Endothelial cell of umbilical vein (primary cell): ENCODE measurements around the gene WLS. TPM values are rescaled to one million over a fixed set of nuclear protein-coding genes. Genes with fewer than 3 reads are reported as not detected.

Source experiments
- BruUV-seq: library from RNA; stranded (reverse); fragments of 400-500 nt; replicated peaks from 2 replicates; lab custom pipeline; 2021; lab: Mats Ljungman, UMichigan
- CTCF ChIA-PET: fragments of 300-600, 350-600 bp; sonication (Branson Sonifier 250); formaldehyde crosslinking; loops from one replicate; lab custom pipeline; 2021; ENCODE audit warnings: antibody characterized with exemption, inconsistent platforms; lab: Charles Lee
- POLR2A ChIA-PET: fragments of 300-600, 350-600 bp; sonication (Branson Sonifier 250); formaldehyde crosslinking; loops from one replicate; lab custom pipeline; 2021; ENCODE audit warnings: antibody characterized with exemption, inconsistent platforms; lab: Charles Lee
- DNase-seq: peaks from one replicate; pipeline ENCODE4 v3.0.0-alpha.2; 2011; ENCODE audit warnings: low read depth, low spot score
- FAIRE-seq: peaks from 2 replicates; lab custom pipeline; 2011; peaks lifted over from hg19 to GRCh38; lab: Jason Lieb, UNC
- H2AFZ ChIP-seq: 2 replicates; pipeline ENCODE4 v1.6.0; 2012; ENCODE audit warnings: low read depth, low read length, control low read depth, inconsistent platforms
- H3K27ac ChIP-seq: 2 replicates; pipeline ENCODE4 v1.5.1; 2011; ENCODE audit warnings: low read depth, mild to moderate bottlenecking, control low read depth, low read length, moderate library complexity; ENCODE audit not compliant: insufficient read depth
- H3K27me3 ChIP-seq, 2 experiments: 2 replicates each; pipeline versions ENCODE4 v1.6.0 to v1.6.1; 2011; ENCODE audit warnings: low read length in 2 of 2, mixed read lengths in 1 of 2; ENCODE audit not compliant: control insufficient read depth in 2 of 2, insufficient read depth in 2 of 2
- H3K36me3 ChIP-seq, 2 experiments: 2 replicates in 1 of 2; 3 replicates in 1 of 2; pipeline ENCODE4 v1.5.1; 2011; ENCODE audit warnings: low read length in 2 of 2, mild to moderate bottlenecking in 1 of 2, moderate library complexity in 1 of 2; ENCODE audit not compliant: control insufficient read depth in 2 of 2, insufficient read depth in 2 of 2; ENCODE audit errors: extremely low read depth in 1 of 2
- H3K4me1 ChIP-seq: 3 replicates; pipeline ENCODE4 v1.5.1; 2011; ENCODE audit warnings: mild to moderate bottlenecking, low read length; ENCODE audit not compliant: control insufficient read depth, insufficient read depth; ENCODE audit errors: extremely low read depth
- H3K4me2 ChIP-seq: 2 replicates; pipeline ENCODE4 v1.6.1; 2011; ENCODE audit warnings: low read length, control low read depth, mixed read lengths; ENCODE audit not compliant: insufficient read depth
- H3K4me3 ChIP-seq, 3 experiments: fragments of 200-600 bp in 1 of 3; sonication (generic), shearing (Covaris generic) in 1 of 3; replicated peaks in 1 of 3; 2 replicates each; pipeline ENCODE4 v1.5.1; 2011 to 2016; ENCODE audit warnings: control low read depth in 3 of 3, low read length in 3 of 3, mild to moderate bottlenecking in 2 of 3, inconsistent platforms in 1 of 3, low read depth in 1 of 3, moderate library complexity in 1 of 3; ENCODE audit not compliant: insufficient read depth in 1 of 3
- H3K79me2 ChIP-seq: 2 replicates; pipeline ENCODE4 v1.6.0; 2012; ENCODE audit warnings: low read length, inconsistent platforms; ENCODE audit not compliant: control insufficient read depth, insufficient read depth
- H3K9ac ChIP-seq: replicated peaks from 2 replicates; pipeline ENCODE3; 2011; ENCODE audit warnings: low read length, control low read depth; ENCODE audit not compliant: insufficient read depth; ENCODE audit errors: extremely low read depth
- H3K9me1 ChIP-seq: replicated peaks from 3 replicates; pipeline ENCODE4 v1.6.0; 2011; ENCODE audit warnings: mild to moderate bottlenecking, low read length; ENCODE audit not compliant: control insufficient read depth, insufficient read depth; ENCODE audit errors: extremely low read depth
- H3K9me3 ChIP-seq: replicated peaks from 2 replicates; pipeline ENCODE4 v1.5.1; 2012; ENCODE audit warnings: low read length, inconsistent platforms; ENCODE audit not compliant: control insufficient read depth, insufficient read depth
- H4K20me1 ChIP-seq: replicated peaks from 2 replicates; pipeline ENCODE3; 2011; ENCODE audit warnings: mild to moderate bottlenecking, low read length; ENCODE audit not compliant: control insufficient read depth, insufficient read depth; ENCODE audit errors: extremely low read depth
- EZH2 ChIP-seq: IDR thresholded peaks from 2 replicates; pipeline ENCODE4 v1.6.1; 2012; ENCODE audit warnings: borderline replicate concordance, low read depth, mild to moderate bottlenecking, moderate library complexity, low read length, inconsistent platforms; ENCODE audit not compliant: severe bottlenecking
- FOS ChIP-seq: IDR thresholded peaks from 2 replicates; pipeline ENCODE4 v1.6.1; 2011; ENCODE audit warnings: mild to moderate bottlenecking, low read length, moderate library complexity, borderline replicate concordance; ENCODE audit not compliant: insufficient read depth
- GATA2 ChIP-seq: IDR thresholded peaks from 2 replicates; pipeline ENCODE4 v1.7.0; 2011; ENCODE audit warnings: low read depth, mild to moderate bottlenecking, moderate library complexity, mixed read lengths, low read length; ENCODE audit not compliant: insufficient read length, insufficient read depth
- JUN ChIP-seq: IDR thresholded peaks from 2 replicates; pipeline ENCODE4 v1.6.1; 2011; ENCODE audit warnings: borderline replicate concordance, low read depth; ENCODE audit not compliant: insufficient read length, insufficient read depth
- MYC ChIP-seq: IDR thresholded peaks from one replicate; pipeline ENCODE4 v1.6.1; 2011; ENCODE audit warnings: mild to moderate bottlenecking, low read depth, low read length
- POLR2A ChIP-seq: IDR thresholded peaks from 2 replicates; pipeline ENCODE4 v1.6.1; 2012; ENCODE audit warnings: low read depth, mild to moderate bottlenecking, control low read depth, low read length
- POLR2AphosphoS5 ChIP-seq: IDR thresholded peaks from 2 replicates; pipeline ENCODE4 v1.6.1; 2012; ENCODE audit warnings: low read depth, mild to moderate bottlenecking, control low read depth, low read length, moderate library complexity; ENCODE audit not compliant: insufficient read depth
- dilution Hi-C: fragments of 300-500 bp; cut with MboI; formaldehyde crosslinking; loops from one replicate; pipeline ENCODE4 v1.15.0; 2019; ENCODE audit warnings: low sequenced_read_pairs; ENCODE audit not compliant: extremely low pct_ligation_motif_present
- intact Hi-C: fragments of 100-400 bp; cut with micrococcal nuclease; formaldehyde crosslinking; loops from one replicate; pipeline ENCODE4 v1.10.0; 2022
- polyA plus RNA-seq, 4 experiments: library from polyadenylated mRNA; depleted of rRNA in 3 of 4; stranded (reverse) in 3 of 4; unstranded in 1 of 4; fragments of >200 nt; gene quantifications; 2 replicates each; pipeline versions ENCODE4 v1.2.1 to v1.2.3, GENCODE V29; 2011 to 2012; ENCODE audit warnings: missing spikeins in 1 of 4
- total RNA-seq: library from RNA; stranded (reverse); gene quantifications from 2 replicates; pipeline ENCODE4 v1.2.3, GENCODE V29; 2021
- TF ChIP-seq, protein P1 (sequence below), 2 donors: IDR thresholded peaks; 1 replicate in 1 of 2; 2 replicates in 1 of 2; pipeline ENCODE4 v1.5.1; 2011; ENCODE audit warnings: low read length in 2 of 2, mild to moderate bottlenecking in 2 of 2, moderate library complexity in 2 of 2, control low read depth in 1 of 2, inconsistent platforms in 1 of 2, low read depth in 1 of 2; ENCODE audit not compliant: insufficient read depth in 1 of 2; ENCODE audit errors: extremely low read depth in 1 of 2
- TF ChIP-seq, protein P2 (sequence below): IDR thresholded peaks from 2 replicates; pipeline ENCODE4 v1.6.1; 2011; ENCODE audit not compliant: insufficient read depth, insufficient read length

Gene WLS
- total and polyA plus RNA-seq, 2 donors (not counting 3 experiments of a cell fraction or from before 2014, with no cell fraction given), result 121 to 199 TPM

DNA sequence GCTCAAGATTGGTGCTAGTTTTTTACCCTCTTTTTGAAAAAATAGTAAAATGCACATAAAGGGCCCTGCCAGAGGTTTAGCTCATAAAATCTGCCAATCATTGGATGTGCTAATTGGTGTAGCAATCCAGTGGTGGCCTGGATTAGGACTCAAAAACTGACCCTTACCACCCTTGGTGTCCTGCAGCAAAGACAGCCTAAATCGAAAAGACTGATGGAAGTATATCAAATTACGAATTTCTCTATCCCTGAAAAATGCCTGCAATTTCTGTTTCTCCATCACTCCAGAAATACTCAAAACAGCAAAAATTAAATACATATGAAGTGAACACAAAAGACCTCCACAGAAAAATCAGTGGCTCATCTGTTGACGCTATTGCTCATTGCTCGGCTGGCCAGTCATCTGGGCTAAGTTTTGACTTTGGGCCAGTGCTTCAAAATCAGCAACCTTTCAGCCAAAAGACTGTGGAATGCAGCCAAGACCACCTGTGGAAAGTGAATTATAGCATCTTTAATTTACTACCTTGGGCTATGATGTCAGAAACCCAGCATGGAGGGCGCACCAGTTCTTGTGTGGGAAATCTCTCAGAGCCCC is 30.0 kb downstream of the WLS start:
- TF ChIP-seq EZH2 (no peak), GATA2 (no peak), JUN (no peak), MYC (no peak), FOS (no peak), POLR2AphosphoS5 (no peak), POLR2A (no peak)
- TF ChIP-seq, protein P1, sequence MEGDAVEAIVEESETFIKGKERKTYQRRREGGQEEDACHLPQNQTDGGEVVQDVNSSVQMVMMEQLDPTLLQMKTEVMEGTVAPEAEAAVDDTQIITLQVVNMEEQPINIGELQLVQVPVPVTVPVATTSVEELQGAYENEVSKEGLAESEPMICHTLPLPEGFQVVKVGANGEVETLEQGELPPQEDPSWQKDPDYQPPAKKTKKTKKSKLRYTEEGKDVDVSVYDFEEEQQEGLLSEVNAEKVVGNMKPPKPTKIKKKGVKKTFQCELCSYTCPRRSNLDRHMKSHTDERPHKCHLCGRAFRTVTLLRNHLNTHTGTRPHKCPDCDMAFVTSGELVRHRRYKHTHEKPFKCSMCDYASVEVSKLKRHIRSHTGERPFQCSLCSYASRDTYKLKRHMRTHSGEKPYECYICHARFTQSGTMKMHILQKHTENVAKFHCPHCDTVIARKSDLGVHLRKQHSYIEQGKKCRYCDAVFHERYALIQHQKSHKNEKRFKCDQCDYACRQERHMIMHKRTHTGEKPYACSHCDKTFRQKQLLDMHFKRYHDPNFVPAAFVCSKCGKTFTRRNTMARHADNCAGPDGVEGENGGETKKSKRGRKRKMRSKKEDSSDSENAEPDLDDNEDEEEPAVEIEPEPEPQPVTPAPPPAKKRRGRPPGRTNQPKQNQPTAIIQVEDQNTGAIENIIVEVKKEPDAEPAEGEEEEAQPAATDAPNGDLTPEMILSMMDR (IDR thresholded peaks at IDR 0.05; ENCODE audit: extremely low read depth in 1 of 2, insufficient read depth in 1 of 2, low read depth in 1 of 2, low read length in 2 of 2), result no peak
- TF ChIP-seq, protein P2, sequence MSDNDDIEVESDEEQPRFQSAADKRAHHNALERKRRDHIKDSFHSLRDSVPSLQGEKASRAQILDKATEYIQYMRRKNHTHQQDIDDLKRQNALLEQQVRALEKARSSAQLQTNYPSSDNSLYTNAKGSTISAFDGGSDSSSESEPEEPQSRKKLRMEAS, result no peak
- H3K4me2 ChIP-seq, result no peak overlapping the region
- H3K27ac ChIP-seq, result no peak overlapping the region
- no peak overlapping the region for H3K9ac ChIP-seq
- H3K4me1 ChIP-seq, result peaks cover 50% of the 10 kb centered on the region
- dilution Hi-C loops (no loop called here), intact Hi-C loops (no loop called here)
- no peaks in the 10 kb centered on the region for H3K9me3 ChIP-seq
- peaks cover 70% of the 10 kb centered on the region for H3K79me2 ChIP-seq
- FAIRE-seq (no peak), DNase-seq (no peak)
- H4K20me1 ChIP-seq, result no peaks in the 10 kb centered on the region
- no peaks in the 10 kb centered on the region for H3K36me3 ChIP-seq
- CTCF ChIA-PET, result interaction anchor here (1.8 kb wide), 1 partner anchor 140 kb away, joined by 6 read pairs; no protein-coding TSS in a partner anchor
- H3K4me3 ChIP-seq, result no peak overlapping the region
- H3K9me1 ChIP-seq, result no peaks in the 10 kb centered on the region
- POLR2A ChIA-PET, result no interaction called here
- BruUV-seq, result no TSS peak
- no peaks in the 10 kb centered on the region for H3K27me3 ChIP-seq
- H2AFZ ChIP-seq, result no peak overlapping the region
